C4-2B (cell line): ENCODE measurements around the gene KRT12.

ENCODE experiments used
- CTCF ChIP-seq: fragments of 450-650 bp; conservative IDR thresholded peaks from 2 replicates; pipeline ENCODE4 v1.5.1; 2017; ENCODE audit warnings: mild to moderate bottlenecking
- ZFX ChIP-seq: fragments of 450-650 bp; IDR thresholded peaks from 2 replicates; pipeline ENCODE4 v1.6.1; 2017

DNA sequence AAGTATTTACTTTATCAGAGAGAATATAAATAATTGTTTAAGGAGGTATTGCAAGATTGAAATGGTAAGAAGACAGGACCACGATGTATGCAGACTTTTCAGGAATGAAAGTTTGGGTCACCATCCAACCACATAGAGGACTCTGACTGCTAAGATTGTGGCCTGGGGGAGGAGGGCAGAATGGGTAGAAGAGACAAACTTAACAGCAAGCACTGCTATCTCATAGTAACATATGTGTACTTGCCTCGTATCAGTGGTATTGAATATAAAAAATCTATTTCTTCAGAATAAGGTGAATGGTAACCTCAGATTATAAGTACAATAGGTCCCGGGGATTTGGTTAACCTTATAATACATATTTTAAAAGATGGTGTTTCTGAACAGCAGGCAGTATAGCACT is 50.5 kb downstream of the KRT12 start:
- TF ChIP-seq CTCF: no peak
- TF ChIP-seq ZFX: no peak
